Stimulated activated CD8-positive, alpha-beta memory T cell treated with anti-CD3 and anti-CD28 coated beads, Interleukin-12 subunit alpha, Interleukin-12 subunit beta, amount 100 ng/mL, for 24 hours (primary cell): Measurements from ENCODE around the gene TSPAN13.

Source experiments
- DNase-seq: peaks from one replicate; pipeline ENCODE4 v3.0.0-alpha.2; 2020; ENCODE audit errors: extremely low read depth

TSPAN13 gene

GRCh38 chr7:16753102-16753931 lies at the start of gene TSPAN13:
Gene TSPAN13, plus strand, starts transcription at chr7:16753755. Its CDS starts 213 bp downstream, at chr7:16753968.
- DNase-seq, result peak; percentile 15

DNA sequence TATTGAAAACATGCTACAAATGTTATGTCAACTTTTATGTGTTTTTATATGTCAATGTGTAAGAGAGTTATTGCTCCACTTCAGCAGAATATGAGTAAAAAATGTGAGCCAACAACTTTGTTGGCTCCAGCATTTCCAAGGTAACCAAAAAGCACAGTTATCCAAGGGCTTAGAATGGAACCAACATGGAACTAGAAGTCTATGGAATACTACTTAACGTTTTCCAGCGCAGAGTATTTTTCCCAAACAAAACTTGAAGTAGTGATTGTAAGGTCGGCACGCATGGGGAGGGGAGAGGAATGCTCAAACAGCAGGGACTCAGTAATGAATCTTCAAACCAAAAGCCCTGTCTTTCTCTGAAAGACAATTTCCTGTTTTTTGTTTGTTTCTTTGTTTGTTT lies 45.0 kb upstream of the TSPAN13 start:
- no peak for DNase-seq

- no peak for DNase-seq
Measured at GRCh38 chr7:16708980-16709379, 44.6 kb upstream of the TSPAN13 start.

- DNase-seq, result no peak
Measured at GRCh38 chr7:16710651-16711050, 42.9 kb upstream of the TSPAN13 start.

DNA sequence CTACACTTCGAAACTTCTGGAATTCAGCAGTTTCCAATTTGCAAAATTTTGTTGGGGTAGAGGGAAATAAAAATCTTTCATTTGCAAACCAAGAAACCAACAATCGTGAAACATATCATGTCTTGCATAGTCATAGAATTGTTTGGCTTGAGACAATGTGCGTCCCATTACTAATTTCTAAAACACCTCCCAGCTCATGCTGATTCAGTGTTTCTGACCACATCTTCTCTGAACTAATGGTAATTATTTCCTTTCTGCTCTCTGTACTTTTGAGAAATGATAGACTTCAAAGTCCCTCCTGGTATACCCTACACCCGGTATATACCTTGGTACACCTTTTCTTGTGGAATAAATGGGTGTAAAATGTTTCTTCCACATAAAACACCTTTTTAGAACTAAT lies 41.8 kb upstream of the TSPAN13 start:
- DNase-seq, result no peak

GRCh38 chr7:16712916-16713315 lies 40.6 kb upstream of the TSPAN13 start:
- no peak for DNase-seq

- DNase-seq, result no peak
Measured at GRCh38 chr7:16715928-16716327, 37.6 kb upstream of the TSPAN13 start.

GRCh38 chr7:16718111-16718656 lies 35.4 kb upstream of the TSPAN13 start:
- no peak for DNase-seq

GRCh38 chr7:16719699-16720098 lies 33.9 kb upstream of the TSPAN13 start:
- DNase-seq, result no peak

- no peak for DNase-seq
Measured at GRCh38 chr7:16721541-16721940, 32.0 kb upstream of the TSPAN13 start.

DNA sequence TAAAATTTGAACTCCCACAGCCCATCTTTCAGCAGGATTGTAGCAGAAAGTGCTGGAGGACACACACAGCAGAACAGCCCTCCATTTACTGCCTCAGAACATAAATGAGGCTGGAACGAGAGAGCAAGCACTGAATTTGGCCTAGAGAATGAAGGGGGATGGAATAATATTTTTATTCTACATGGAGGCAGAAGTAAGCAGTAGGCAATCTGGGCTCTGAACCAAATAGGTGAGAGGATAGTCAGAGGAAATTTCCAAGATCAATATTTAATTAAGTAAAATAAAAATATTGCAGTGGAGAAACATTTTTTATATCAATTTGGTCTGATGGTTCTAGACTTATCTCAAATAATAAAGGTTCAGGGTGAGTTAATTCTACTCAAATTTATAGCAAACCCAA lies 29.2 kb upstream of the TSPAN13 start:
- no peak for DNase-seq

GRCh38 chr7:16726189-16726588 lies 27.4 kb upstream of the TSPAN13 start:
- no peak for DNase-seq

- DNase-seq, result no peak
Measured at GRCh38 chr7:16727736-16728135, 25.8 kb upstream of the TSPAN13 start.

DNA sequence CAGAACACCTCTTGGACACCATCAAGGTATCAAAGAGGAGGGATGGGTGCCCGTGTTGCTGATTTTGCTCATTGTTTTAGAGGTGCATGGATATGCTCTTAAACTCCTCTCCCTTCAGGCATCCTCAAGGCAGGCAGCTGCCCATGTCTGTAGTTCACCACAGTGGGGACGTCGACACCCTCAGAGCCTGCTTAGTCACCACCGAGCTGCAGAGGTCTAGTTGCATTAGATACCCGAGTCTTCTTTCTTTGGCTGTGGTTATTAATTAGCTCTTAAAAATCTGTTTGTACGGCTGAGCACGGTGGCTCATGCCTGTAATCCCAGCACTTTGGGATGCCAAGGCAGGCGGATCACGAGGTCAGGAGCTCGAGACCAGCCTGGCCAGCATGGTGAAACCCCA lies 24.7 kb upstream of the TSPAN13 start:
- no peak for DNase-seq

DNA sequence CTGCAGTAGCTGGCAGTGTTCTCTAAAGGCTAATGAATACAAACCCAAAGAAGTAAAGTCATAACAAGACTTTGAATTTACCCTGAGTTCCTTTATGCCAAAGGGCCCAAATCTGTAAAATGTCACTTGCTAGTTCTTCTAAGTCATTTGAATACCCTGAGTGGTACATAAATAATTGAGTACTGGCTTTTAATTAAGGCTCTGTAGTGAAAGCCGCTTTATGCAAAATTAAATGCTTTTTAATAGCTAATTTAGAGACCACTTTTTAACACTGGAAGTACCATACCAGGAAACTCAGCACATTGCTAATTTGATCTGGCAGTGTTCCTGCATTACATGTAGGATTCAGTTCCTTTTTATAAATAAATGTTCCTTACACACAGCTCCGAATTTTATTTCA lies 24.0 kb upstream of the TSPAN13 start:
- no peak for DNase-seq

DNA sequence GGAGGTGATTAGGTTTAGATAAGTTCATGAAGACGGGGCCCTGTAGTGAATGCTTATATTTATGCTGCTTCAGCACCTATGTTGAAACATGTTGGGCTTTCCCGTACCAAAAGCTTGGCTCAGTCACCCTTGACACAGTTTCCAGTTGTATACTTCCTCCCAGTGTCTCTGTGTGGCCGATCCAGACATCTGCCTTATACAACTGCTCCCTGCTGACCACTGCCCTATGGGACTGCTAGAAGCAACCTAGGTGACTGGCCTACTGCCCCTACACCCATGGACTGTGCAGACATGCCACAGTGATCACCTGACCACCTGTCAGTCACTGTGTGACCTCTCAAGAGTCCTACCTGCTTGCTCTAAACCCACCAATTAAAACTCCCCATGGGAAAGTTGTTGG lies 22.6 kb upstream of the TSPAN13 start:
- no peak for DNase-seq

DNA sequence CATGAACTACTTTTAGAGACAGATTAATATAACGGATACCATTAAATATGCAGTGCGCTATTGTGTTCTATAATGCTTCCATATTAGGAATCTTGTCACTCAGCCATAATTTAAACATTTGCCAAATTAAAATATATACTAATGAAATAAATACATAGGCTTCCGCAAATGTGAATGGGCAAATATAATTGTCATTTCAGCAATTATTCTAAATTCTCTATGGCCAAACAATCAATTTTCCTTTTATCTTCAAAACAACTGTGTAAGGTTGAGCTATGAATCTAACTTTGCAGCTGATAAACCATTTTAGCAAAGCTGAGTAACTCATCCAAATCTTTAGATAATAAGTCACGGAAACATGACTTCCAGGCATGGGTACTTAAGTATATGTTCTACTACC lies 20.7 kb upstream of the TSPAN13 start:
- no peak for DNase-seq

DNA sequence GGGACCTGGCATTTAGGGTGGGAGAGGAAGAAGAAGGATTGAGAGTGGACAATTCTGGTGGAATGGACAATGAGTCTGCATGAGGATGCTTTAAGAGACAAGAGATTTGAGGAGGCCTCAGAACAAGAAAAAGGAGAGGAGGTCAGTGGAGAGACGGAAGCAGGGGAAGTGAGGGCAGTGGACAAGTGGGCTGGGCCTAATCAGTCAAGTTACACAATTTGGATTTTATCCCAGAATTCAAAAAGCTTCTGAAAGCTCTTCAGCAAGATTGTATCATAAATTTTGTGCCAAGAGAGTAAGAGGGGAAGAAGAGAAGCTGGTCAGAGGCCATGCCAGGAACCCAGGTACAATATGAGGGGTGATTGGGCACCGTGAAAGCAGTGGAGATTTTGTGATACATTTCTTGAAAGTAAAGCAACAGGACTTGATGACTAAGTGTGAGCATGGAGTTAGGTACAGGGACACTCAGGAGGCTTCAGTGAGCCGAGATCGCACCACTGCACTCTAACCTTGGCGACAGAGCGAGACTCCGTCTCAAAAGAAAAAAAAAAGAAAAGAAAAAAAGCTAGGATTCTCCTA lies 19.3 kb upstream of the TSPAN13 start:
- DNase-seq, result no peak

DNA sequence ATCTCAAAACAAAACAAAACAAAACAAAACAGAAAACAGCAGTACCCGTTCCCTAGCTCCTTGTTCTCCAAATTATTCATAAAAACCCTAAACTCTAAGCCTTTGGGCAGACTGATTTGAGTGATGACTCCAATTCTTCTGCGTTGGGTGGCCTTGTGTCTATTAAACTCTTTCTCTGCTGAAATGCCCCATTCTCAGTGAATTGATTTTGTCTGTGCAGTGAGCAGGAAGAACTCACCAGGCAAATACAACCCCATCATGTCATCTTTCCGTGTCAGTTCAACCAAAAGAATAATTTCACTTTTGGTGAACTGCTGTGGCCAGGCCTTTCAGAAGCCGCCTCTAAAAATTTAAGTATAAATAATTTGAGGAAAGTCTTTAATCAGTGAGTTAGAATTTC lies 18.5 kb upstream of the TSPAN13 start:
- no peak for DNase-seq

GRCh38 chr7:16738011-16738688 lies 15.4 kb upstream of the TSPAN13 start:
- DNase-seq, result no peak

- no peak for DNase-seq
Measured at GRCh38 chr7:16739863-16740622, 13.5 kb upstream of the TSPAN13 start.

DNA sequence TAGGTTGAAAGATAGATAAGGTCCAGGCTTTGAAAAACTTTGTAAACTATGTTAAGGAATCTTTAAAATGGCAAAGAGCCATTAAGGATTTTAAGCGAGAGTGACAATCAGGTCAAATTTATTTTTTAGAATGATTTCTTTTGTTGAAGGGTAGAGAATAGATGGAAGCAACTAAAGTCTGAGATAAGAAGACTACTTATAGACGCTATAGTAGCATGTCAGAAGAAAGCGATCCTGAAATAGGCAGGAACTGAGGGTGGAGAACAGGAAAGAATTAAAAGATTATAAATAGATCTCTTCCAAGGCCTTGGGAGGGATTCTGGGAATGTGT lies 13.0 kb upstream of the TSPAN13 start:
- no peak for DNase-seq
